ENCODE data around the gene LRRC4B. TPM values are rescaled to one million over a fixed set of nuclear protein-coding genes. Genes with fewer than 3 reads are reported as not detected.

LRRC4B gene
- total and polyA plus RNA-seq, 2 of the 13 experiments (the other 11 are each of a cell fraction or from before 2014, with no cell fraction given): not detected

DNA sequence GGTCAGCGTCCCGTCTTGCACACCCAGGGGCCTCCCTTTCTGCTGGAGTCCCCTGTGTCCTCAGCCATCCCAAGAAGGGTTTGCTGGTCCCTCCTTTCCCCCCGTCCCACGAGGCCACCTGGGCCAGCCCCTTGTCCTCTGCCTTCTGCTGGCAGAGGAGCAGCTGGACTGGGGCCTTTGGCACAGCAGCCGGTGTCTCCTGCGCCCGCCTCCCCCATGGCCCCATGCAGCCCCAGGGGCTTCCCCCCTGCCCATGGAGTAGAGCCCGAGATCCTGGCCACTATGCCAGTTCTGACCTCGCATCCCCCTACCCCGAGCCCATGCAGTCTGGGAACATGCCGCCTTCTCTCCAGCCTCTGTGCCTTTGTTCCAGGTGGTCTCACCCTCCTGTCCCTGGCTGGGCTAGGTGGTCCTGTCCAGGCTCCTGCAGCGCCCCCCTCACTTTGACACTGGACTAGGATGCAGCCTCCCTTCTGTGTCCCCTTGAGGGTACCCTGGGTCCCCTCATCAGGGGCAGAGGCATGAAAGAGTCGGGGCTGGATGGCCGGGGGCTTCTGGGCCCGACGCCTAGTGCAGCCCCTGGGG is 85.9 kb downstream of the LRRC4B start (continued):
- TF ChIP-seq ZNF333 (CRISPR knock-in tag; IDR thresholded peaks at IDR 0.05; ENCODE audit: borderline replicate concordance) (no peak), SRSF1 (optimal IDR thresholded peaks at IDR 0.05; ENCODE audit: low read depth, low read length) (no peak)
- TF ChIP-seq, protein P1, sequence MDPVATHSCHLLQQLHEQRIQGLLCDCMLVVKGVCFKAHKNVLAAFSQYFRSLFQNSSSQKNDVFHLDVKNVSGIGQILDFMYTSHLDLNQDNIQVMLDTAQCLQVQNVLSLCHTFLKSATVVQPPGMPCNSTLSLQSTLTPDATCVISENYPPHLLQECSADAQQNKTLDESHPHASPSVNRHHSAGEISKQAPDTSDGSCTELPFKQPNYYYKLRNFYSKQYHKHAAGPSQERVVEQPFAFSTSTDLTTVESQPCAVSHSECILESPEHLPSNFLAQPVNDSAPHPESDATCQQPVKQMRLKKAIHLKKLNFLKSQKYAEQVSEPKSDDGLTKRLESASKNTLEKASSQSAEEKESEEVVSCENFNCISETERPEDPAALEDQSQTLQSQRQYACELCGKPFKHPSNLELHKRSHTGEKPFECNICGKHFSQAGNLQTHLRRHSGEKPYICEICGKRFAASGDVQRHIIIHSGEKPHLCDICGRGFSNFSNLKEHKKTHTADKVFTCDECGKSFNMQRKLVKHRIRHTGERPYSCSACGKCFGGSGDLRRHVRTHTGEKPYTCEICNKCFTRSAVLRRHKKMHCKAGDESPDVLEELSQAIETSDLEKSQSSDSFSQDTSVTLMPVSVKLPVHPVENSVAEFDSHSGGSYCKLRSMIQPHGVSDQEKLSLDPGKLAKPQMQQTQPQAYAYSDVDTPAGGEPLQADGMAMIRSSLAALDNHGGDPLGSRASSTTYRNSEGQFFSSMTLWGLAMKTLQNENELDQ (CRISPR knock-in tag; IDR thresholded peaks at IDR 0.05; ENCODE audit: borderline replicate concordance): no peak
- TF ChIP-seq, protein P2, sequence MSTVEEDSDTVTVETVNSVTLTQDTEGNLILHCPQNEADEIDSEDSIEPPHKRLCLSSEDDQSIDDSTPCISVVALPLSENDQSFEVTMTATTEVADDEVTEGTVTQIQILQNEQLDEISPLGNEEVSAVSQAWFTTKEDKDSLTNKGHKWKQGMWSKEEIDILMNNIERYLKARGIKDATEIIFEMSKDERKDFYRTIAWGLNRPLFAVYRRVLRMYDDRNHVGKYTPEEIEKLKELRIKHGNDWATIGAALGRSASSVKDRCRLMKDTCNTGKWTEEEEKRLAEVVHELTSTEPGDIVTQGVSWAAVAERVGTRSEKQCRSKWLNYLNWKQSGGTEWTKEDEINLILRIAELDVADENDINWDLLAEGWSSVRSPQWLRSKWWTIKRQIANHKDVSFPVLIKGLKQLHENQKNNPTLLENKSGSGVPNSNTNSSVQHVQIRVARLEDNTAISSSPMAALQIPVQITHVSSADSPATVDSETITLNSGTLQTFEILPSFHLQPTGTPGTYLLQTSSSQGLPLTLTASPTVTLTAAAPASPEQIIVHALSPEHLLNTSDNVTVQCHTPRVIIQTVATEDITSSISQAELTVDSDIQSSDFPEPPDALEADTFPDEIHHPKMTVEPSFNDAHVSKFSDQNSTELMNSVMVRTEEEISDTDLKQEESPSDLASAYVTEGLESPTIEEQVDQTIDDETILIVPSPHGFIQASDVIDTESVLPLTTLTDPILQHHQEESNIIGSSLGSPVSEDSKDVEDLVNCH (CRISPR knock-in tag; IDR thresholded peaks at IDR 0.05): no peak
- TF ChIP-seq, protein P3, sequence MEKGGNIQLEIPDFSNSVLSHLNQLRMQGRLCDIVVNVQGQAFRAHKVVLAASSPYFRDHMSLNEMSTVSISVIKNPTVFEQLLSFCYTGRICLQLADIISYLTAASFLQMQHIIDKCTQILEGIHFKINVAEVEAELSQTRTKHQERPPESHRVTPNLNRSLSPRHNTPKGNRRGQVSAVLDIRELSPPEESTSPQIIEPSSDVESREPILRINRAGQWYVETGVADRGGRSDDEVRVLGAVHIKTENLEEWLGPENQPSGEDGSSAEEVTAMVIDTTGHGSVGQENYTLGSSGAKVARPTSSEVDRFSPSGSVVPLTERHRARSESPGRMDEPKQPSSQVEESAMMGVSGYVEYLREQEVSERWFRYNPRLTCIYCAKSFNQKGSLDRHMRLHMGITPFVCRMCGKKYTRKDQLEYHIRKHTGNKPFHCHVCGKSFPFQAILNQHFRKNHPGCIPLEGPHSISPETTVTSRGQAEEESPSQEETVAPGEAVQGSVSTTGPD (CRISPR knock-in tag; IDR thresholded peaks at IDR 0.05): no peak
- TF ChIP-seq, protein P4, sequence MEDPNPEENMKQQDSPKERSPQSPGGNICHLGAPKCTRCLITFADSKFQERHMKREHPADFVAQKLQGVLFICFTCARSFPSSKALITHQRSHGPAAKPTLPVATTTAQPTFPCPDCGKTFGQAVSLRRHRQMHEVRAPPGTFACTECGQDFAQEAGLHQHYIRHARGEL (CRISPR knock-in tag; IDR thresholded peaks at IDR 0.05): no peak
- TF ChIP-seq, protein P5, sequence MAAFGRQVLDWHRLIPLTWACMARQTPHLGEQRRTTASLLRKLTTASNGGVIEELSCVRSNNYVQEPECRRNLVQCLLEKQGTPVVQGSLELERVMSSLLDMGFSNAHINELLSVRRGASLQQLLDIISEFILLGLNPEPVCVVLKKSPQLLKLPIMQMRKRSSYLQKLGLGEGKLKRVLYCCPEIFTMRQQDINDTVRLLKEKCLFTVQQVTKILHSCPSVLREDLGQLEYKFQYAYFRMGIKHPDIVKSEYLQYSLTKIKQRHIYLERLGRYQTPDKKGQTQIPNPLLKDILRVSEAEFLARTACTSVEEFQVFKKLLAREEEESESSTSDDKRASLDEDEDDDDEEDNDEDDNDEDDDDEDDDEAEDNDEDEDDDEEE (CRISPR knock-in tag; IDR thresholded peaks at IDR 0.05): no peak

Measured in HepG2 (cell line).